GM10248 (cell line): ENCODE measurements around the gene MPHOSPH6.

Experiments used
- CTCF ChIA-PET: fragments of 300-600 bp; sonication (Branson Sonifier 250); formaldehyde crosslinking; extraction: SDS; loops from one replicate; lab custom pipeline; 2021; ENCODE audit warnings: antibody characterized with exemption; lab: Yijun Ruan, JAX
- POLR2A ChIA-PET: fragments of 350-650 bp; sonication (Branson Sonifier 250); formaldehyde crosslinking; extraction: SDS; loops from one replicate; lab custom pipeline; 2020; ENCODE audit warnings: antibody characterized with exemption; lab: Yijun Ruan, JAX
- DNase-seq: peaks from one replicate; pipeline ENCODE4 v3.0.0; 2012; ENCODE audit errors: extremely low spot score
- CTCF ChIP-seq: IDR thresholded peaks from 2 replicates; pipeline ENCODE4 v1.5.1; 2012; ENCODE audit warnings: mild to moderate bottlenecking, low read depth; ENCODE audit errors: extremely low read depth, missing control alignments, control extremely low read depth

The MPHOSPH6 gene

GRCh38 chr16:82157534-82157812 lies 12.6 kb downstream of the MPHOSPH6 start:
- no peak for TF ChIP-seq CTCF
- POLR2A ChIA-PET, result no interaction called here
- no peak for DNase-seq
- CTCF ChIA-PET, result no interaction called here

DNA sequence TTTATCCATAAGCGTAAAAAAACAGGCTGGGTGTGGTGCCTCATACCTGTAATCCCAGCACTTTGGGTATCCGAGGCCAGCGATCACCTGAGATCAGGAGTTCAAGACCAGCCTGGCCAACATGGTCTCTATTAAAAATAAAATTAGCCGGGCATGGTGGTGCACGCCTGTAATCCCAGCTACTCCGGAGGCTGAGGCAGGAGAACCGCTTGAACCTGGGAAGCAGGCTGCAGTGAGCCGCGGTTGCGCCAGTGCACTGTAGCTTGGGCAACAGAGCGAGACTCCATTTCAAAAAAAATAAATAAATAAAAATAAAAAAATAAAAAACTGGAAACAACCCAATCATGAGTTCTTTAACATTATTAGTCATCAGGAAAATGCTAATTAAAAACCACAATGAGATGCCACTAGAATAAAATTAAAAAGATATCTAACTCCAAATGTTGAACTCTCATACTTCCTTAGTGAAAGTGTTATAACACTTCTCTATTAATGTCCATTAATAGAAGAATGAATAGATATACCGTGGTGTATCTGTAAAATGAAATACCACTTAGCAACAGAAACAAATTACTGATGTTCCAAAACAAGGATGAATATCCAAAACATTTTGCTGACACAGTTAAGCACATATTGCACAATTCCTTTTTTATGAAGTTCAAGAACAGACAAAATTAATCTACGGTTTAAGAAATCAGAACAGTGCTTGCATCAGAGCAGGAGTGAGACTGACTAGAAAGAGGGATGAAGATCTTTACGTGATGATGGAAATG lies 13.1 kb downstream of the MPHOSPH6 start:
- TF ChIP-seq CTCF, result no peak
- POLR2A ChIA-PET, result no interaction called here
- DNase-seq, result no peak
- CTCF ChIA-PET, result no interaction called here

DNA sequence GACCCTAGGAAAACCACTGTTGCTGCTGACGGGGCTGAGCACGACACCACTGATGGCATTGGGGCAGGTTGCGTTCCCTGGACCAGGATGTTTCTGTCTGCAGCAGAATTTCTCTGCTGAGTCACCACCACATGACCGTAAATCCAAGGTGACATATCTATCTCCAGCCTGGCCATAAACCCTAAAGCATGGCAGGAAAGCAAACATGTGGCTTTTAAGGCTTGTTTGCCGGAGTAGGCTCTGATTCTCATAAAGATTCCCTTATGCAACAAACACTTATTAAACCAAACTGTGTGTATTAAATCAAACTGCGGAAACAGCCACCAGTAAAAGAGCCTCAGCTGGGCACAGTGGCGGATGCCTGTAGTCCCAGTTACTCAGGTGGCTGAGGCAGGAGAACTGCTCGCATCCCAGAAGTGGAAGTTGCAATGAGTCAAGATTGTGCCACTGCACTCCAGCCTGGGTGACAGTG lies 17.3 kb downstream of the MPHOSPH6 start:
- DNase-seq, result no peak
- no peak for TF ChIP-seq CTCF
- CTCF ChIA-PET, result interaction anchor here (0.8 to 2.6 kb wide), 2 partner anchors 11 to 78 kb away, joined by 3 to 8 read pairs; no protein-coding TSS in a partner anchor
- POLR2A ChIA-PET, result no interaction called here

- POLR2A ChIA-PET, result no interaction called here
- no peak for DNase-seq
- CTCF ChIA-PET, result interaction anchor here (0.8 to 2.6 kb wide), 3 partner anchors 10 to 78 kb away, joined by 3 to 8 read pairs (median 3); no protein-coding TSS in a partner anchor
- no peak for TF ChIP-seq CTCF
Observed at GRCh38 chr16:82152196-82152595, 17.8 kb downstream of the MPHOSPH6 start.

DNA sequence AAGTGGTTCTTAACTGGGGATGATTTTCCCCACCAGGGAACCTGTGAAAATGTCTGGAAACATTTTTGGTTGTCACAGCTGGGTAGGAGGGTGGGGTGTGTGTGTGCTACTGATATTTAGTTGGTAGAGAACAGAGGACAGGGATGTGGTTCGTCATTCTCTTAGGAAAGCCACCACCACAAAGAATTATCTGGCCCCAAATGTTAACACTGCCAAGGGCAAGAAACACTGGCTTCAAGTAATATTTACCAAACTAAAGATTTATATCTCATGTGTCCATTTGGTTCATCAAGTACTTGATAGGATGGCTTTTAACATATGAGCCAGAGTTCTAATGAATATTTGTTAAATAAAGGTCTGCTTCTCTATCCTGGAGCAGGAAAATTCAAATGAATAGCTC lies 19.5 kb downstream of the MPHOSPH6 start:
- CTCF ChIA-PET, result no interaction called here

DNA sequence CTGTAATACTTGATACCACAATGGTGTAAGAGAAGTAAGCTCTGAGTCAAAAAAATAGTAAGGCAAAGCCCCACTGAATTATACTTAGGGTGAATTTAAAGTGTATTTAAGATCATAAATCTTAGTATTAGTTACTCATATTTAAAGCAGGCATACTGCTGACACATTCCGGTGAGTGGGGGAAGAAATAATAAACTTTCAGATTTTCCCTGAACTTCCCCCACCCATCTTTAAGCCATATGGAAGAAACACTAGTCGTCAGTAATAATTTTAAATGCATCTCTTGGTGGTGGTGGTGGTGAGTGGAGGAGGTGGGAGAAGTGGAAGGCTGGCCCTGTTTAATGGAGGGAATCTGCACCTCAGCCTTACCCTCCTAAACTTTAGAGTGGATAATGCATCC lies 20.5 kb downstream of the MPHOSPH6 start:
- no peak for DNase-seq
- CTCF ChIA-PET, result no interaction called here
- no peak for TF ChIP-seq CTCF
- POLR2A ChIA-PET, result no interaction called here

More for the DNA sequence above, 19.5 kb downstream of the MPHOSPH6 start:
- no peak for TF ChIP-seq CTCF
- POLR2A ChIA-PET, result no interaction called here
- DNase-seq, result no peak
